SK-N-SH treated with all-trans-retinoic acid at 6 μM for 48 hours (cell line): Measurements from ENCODE around the gene ITGB2.

Experiments
- BACH2 ChIP-seq: fragments of 250-450 bp; sonication (Bioruptor Pico); IDR thresholded peaks from 2 replicates; pipeline ENCODE4 v1.9.0; 2021; ENCODE audit warnings: mild to moderate bottlenecking, borderline replicate concordance
- CSDC2 ChIP-seq: fragments of 250-450 bp; sonication (Bioruptor Pico); IDR thresholded peaks from 2 replicates; pipeline ENCODE4 v1.5.0; 2020; ENCODE audit warnings: mild to moderate bottlenecking, moderate library complexity
- GLIS3 ChIP-seq: fragments of 250-450 bp; sonication (Bioruptor Pico); IDR thresholded peaks from 2 replicates; pipeline ENCODE4 v1.5.0; 2020; ENCODE audit warnings: mild to moderate bottlenecking, moderate library complexity
- ISL1 ChIP-seq: fragments of 250-450 bp; sonication (Bioruptor Pico); IDR thresholded peaks from 2 replicates; pipeline ENCODE4 v2.1.2; 2022; ENCODE audit warnings: mild to moderate bottlenecking, moderate library complexity
- OSR1 ChIP-seq: fragments of 250-450 bp; sonication (Bioruptor Pico); IDR thresholded peaks from 2 replicates; pipeline ENCODE4 v1.8.0; 2022; ENCODE audit warnings: moderate library complexity, mild to moderate bottlenecking, inconsistent platforms
- RARB ChIP-seq: fragments of 250-450 bp; sonication (Bioruptor Pico); IDR thresholded peaks from 2 replicates; pipeline ENCODE4 v1.8.0; 2021; ENCODE audit warnings: mild to moderate bottlenecking, moderate library complexity
- SNAI2 ChIP-seq: fragments of 250-450 bp; sonication (Bioruptor Pico); IDR thresholded peaks from 2 replicates; pipeline ENCODE4 v1.5.0; 2020; ENCODE audit warnings: mild to moderate bottlenecking, moderate library complexity
- ZFP3 ChIP-seq: fragments of 250-450 bp; sonication (Bioruptor Pico); IDR thresholded peaks from 2 replicates; pipeline ENCODE4 v1.5.0; 2020; ENCODE audit warnings: mild to moderate bottlenecking, moderate library complexity
- ZFP30 ChIP-seq: fragments of 450-650 bp; formaldehyde crosslinking; IDR thresholded peaks from 2 replicates; pipeline ENCODE4 v1.5.0; 2022; ENCODE audit warnings: mild to moderate bottlenecking, moderate library complexity
- ZNF8 ChIP-seq: fragments of 450-650 bp; formaldehyde crosslinking; IDR thresholded peaks from 2 replicates; pipeline ENCODE4 v1.5.0; 2020; ENCODE audit warnings: mild to moderate bottlenecking, moderate library complexity
- TF ChIP-seq, protein P1 (sequence below): fragments of 250-450 bp; sonication (Bioruptor Pico); IDR thresholded peaks from 2 replicates; pipeline ENCODE4 v1.8.0; 2020; ENCODE audit warnings: mild to moderate bottlenecking, moderate library complexity, borderline replicate concordance
- TF ChIP-seq, protein P2 (sequence below): fragments of 250-450 bp; sonication (Bioruptor Pico); IDR thresholded peaks from 2 replicates; pipeline ENCODE4 v1.5.0; 2020; ENCODE audit warnings: mild to moderate bottlenecking, moderate library complexity
- TF ChIP-seq, protein P3 (sequence below): fragments of 250-450 bp; sonication (Bioruptor Pico); IDR thresholded peaks from 2 replicates; pipeline ENCODE4 v1.5.1; 2021; ENCODE audit warnings: mild to moderate bottlenecking, moderate library complexity
- TF ChIP-seq, protein P4 (sequence below): fragments of 250-450 bp; sonication (Bioruptor Pico); IDR thresholded peaks from 2 replicates; pipeline ENCODE4 v1.5.1; 2020; ENCODE audit warnings: low read depth, mild to moderate bottlenecking, moderate library complexity

DNA sequence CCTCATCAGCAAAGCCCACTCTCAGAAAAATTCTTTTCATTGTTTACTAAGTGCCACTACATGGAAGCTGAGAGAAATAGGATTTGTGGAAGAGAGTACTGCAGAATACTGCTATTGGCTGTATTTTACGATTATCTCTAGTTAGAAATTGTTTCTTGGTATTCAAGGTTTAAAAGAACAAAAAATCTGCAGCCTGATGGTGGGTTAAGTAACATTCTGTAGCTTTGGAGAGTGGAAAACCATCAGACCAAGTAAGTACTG lies 74.5 kb downstream of the ITGB2 start:
- TF ChIP-seq SNAI2 (CRISPR knock-in tag): no peak
- TF ChIP-seq, protein P1, sequence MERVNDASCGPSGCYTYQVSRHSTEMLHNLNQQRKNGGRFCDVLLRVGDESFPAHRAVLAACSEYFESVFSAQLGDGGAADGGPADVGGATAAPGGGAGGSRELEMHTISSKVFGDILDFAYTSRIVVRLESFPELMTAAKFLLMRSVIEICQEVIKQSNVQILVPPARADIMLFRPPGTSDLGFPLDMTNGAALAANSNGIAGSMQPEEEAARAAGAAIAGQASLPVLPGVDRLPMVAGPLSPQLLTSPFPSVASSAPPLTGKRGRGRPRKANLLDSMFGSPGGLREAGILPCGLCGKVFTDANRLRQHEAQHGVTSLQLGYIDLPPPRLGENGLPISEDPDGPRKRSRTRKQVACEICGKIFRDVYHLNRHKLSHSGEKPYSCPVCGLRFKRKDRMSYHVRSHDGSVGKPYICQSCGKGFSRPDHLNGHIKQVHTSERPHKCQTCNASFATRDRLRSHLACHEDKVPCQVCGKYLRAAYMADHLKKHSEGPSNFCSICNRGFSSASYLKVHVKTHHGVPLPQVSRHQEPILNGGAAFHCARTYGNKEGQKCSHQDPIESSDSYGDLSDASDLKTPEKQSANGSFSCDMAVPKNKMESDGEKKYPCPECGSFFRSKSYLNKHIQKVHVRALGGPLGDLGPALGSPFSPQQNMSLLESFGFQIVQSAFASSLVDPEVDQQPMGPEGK (CRISPR knock-in tag): no peak
- TF ChIP-seq ZFP30 (CRISPR knock-in tag): no peak
- no peak for TF ChIP-seq RARB
- TF ChIP-seq, protein P2, sequence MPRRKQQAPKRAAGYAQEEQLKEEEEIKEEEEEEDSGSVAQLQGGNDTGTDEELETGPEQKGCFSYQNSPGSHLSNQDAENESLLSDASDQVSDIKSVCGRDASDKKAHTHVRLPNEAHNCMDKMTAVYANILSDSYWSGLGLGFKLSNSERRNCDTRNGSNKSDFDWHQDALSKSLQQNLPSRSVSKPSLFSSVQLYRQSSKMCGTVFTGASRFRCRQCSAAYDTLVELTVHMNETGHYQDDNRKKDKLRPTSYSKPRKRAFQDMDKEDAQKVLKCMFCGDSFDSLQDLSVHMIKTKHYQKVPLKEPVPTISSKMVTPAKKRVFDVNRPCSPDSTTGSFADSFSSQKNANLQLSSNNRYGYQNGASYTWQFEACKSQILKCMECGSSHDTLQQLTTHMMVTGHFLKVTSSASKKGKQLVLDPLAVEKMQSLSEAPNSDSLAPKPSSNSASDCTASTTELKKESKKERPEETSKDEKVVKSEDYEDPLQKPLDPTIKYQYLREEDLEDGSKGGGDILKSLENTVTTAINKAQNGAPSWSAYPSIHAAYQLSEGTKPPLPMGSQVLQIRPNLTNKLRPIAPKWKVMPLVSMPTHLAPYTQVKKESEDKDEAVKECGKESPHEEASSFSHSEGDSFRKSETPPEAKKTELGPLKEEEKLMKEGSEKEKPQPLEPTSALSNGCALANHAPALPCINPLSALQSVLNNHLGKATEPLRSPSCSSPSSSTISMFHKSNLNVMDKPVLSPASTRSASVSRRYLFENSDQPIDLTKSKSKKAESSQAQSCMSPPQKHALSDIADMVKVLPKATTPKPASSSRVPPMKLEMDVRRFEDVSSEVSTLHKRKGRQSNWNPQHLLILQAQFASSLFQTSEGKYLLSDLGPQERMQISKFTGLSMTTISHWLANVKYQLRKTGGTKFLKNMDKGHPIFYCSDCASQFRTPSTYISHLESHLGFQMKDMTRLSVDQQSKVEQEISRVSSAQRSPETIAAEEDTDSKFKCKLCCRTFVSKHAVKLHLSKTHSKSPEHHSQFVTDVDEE (CRISPR knock-in tag): no peak
- TF ChIP-seq GLIS3 (CRISPR knock-in tag): no peak
- TF ChIP-seq ZNF8 (CRISPR knock-in tag): no peak
- TF ChIP-seq, protein P3, sequence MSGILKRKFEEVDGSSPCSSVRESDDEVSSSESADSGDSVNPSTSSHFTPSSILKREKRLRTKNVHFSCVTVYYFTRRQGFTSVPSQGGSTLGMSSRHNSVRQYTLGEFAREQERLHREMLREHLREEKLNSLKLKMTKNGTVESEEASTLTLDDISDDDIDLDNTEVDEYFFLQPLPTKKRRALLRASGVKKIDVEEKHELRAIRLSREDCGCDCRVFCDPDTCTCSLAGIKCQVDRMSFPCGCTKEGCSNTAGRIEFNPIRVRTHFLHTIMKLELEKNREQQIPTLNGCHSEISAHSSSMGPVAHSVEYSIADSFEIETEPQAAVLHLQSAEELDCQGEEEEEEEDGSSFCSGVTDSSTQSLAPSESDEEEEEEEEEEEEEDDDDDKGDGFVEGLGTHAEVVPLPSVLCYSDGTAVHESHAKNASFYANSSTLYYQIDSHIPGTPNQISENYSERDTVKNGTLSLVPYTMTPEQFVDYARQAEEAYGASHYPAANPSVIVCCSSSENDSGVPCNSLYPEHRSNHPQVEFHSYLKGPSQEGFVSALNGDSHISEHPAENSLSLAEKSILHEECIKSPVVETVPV (CRISPR knock-in tag): no peak
- no peak for TF ChIP-seq ZFP3 (CRISPR knock-in tag)
- TF ChIP-seq CSDC2 (CRISPR knock-in tag): no peak
- no peak for TF ChIP-seq OSR1
- TF ChIP-seq BACH2 (CRISPR knock-in tag): no peak
- no peak for TF ChIP-seq ISL1 (CRISPR knock-in tag)
- TF ChIP-seq, protein P4, sequence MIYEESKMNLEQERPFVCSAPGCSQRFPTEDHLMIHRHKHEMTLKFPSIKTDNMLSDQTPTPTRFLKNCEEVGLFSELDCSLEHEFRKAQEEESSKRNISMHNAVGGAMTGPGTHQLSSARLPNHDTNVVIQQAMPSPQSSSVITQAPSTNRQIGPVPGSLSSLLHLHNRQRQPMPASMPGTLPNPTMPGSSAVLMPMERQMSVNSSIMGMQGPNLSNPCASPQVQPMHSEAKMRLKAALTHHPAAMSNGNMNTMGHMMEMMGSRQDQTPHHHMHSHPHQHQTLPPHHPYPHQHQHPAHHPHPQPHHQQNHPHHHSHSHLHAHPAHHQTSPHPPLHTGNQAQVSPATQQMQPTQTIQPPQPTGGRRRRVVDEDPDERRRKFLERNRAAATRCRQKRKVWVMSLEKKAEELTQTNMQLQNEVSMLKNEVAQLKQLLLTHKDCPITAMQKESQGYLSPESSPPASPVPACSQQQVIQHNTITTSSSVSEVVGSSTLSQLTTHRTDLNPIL: no peak
